Fibroblast of lung (primary cell): Measurements from ENCODE around the gene PDSS2. TPM values are rescaled to one million over a fixed set of nuclear protein-coding genes. Genes with fewer than 3 reads are reported as not detected.

Experiments used
- DNase-seq, 2 donors: peaks; one replicate each; pipeline versions ENCODE4 v3.0.0 to v3.0.0-alpha.2; 2010; ENCODE audit warnings: low read depth in 2 of 2
- H2AFZ ChIP-seq: 2 replicates; pipeline ENCODE4 v1.5.1; 2012; ENCODE audit warnings: low read length, control low read depth, inconsistent platforms
- H3K27ac ChIP-seq: 2 replicates; pipeline ENCODE4 v1.5.1; 2011; ENCODE audit warnings: low read length, control low read depth; ENCODE audit not compliant: insufficient read depth
- H3K27me3 ChIP-seq: 2 replicates; pipeline ENCODE4 v1.5.1; 2011; ENCODE audit warnings: mild to moderate bottlenecking, low read length; ENCODE audit not compliant: control insufficient read depth, insufficient read depth
- H3K36me3 ChIP-seq: 2 replicates; pipeline ENCODE4 v1.5.1; 2011; ENCODE audit warnings: low read length; ENCODE audit not compliant: control insufficient read depth, insufficient read depth
- H3K4me1 ChIP-seq: 2 replicates; pipeline ENCODE4 v1.5.1; 2011; ENCODE audit warnings: low read length; ENCODE audit not compliant: control insufficient read depth, insufficient read depth; ENCODE audit errors: extremely low read depth
- H3K4me2 ChIP-seq: 2 replicates; pipeline ENCODE4 v1.5.1; 2011; ENCODE audit warnings: low read length, control low read depth; ENCODE audit not compliant: insufficient read depth; ENCODE audit errors: extremely low read depth
- H3K4me3 ChIP-seq, 4 experiments: fragments of 200-600 bp in 1 of 4; sonication (generic) in 1 of 4; replicated peaks in 1 of 4; 2 replicates each; pipeline ENCODE4 v1.5.1; 2011 to 2016; ENCODE audit warnings: low read length in 4 of 4, low read depth in 3 of 4, mild to moderate bottlenecking in 3 of 4, control low read depth in 2 of 4, inconsistent platforms in 1 of 4, mixed read lengths in 1 of 4; ENCODE audit not compliant: insufficient read depth in 1 of 4; ENCODE audit errors: control extremely low read depth in 1 of 4
- H3K79me2 ChIP-seq: 2 replicates; pipeline ENCODE4 v1.5.1; 2012; ENCODE audit warnings: mild to moderate bottlenecking, low read length, inconsistent platforms; ENCODE audit not compliant: control insufficient read depth, insufficient read depth
- H3K9ac ChIP-seq: 2 replicates; pipeline ENCODE4 v1.5.1; 2011; ENCODE audit warnings: mild to moderate bottlenecking, low read length, control low read depth; ENCODE audit not compliant: insufficient read depth
- H3K9me3 ChIP-seq: 2 replicates; pipeline ENCODE4 v1.5.1; 2012; ENCODE audit warnings: low read depth, low read length; ENCODE audit not compliant: control insufficient read depth, insufficient read depth
- H4K20me1 ChIP-seq: 2 replicates; pipeline ENCODE4 v1.5.1; 2011; ENCODE audit warnings: low read length; ENCODE audit not compliant: control insufficient read depth, insufficient read depth; ENCODE audit errors: extremely low read depth
- CTCF ChIP-seq, 2 donors: IDR thresholded peaks in 1 of 2; conservative IDR thresholded peaks in 1 of 2; 1 replicate in 1 of 2; 2 replicates in 1 of 2; pipeline ENCODE4 v1.5.1; 2011 to 2012; ENCODE audit warnings: low read length in 2 of 2, control low read depth in 1 of 2, inconsistent platforms in 1 of 2, low read depth in 1 of 2, mild to moderate bottlenecking in 1 of 2
- EZH2 ChIP-seq: IDR thresholded peaks from 2 replicates; pipeline ENCODE4 v1.5.1; 2012; ENCODE audit warnings: low read length, control low read depth, mild to moderate bottlenecking; ENCODE audit errors: missing control alignments
- polyA plus RNA-seq, 2 donors: library from polyadenylated mRNA; depleted of rRNA in 1 of 2; stranded (reverse) in 1 of 2; unstranded in 1 of 2; fragments of >200 nt; gene quantifications; 2 replicates each; pipeline ENCODE4 v1.2.1, GENCODE V29; 2011 to 2012; ENCODE audit warnings: missing spikeins in 1 of 2
- total RNA-seq: library from RNA; depleted of rRNA; stranded (reverse); fragments of >200 nt; gene quantifications from 2 replicates; pipeline ENCODE4 v1.2.1, GENCODE V29; 2014

The PDSS2 gene
- total and polyA plus RNA-seq, 2 donors (not counting 1 experiment from before 2014, with no cell fraction given), result 12.1 to 13.8 TPM

- TF ChIP-seq CTCF (conservative IDR thresholded peaks at IDR 0.05 in 1 of 2, IDR thresholded peaks at IDR 0.05 in 1 of 2; ENCODE audit: low read depth in 1 of 2, low read length in 2 of 2), result no peak
- no peak for TF ChIP-seq EZH2
Measured at GRCh38 chr6:107207251-107207873, 252.0 kb downstream of the PDSS2 start.

GRCh38 chr6:107205058-107205998, 254.0 kb downstream of the PDSS2 start:
- H2AFZ ChIP-seq, result no peak overlapping the region
- no peaks in the 10 kb centered on the region for H3K79me2 ChIP-seq
- no peak overlapping the region for H3K4me3 ChIP-seq
- no peak for DNase-seq
- H3K36me3 ChIP-seq, result no peaks in the 10 kb centered on the region
- no peaks in the 10 kb centered on the region for H4K20me1 ChIP-seq
- no peaks in the 10 kb centered on the region for H3K4me1 ChIP-seq
- no peak overlapping the region for H3K9ac ChIP-seq
- TF ChIP-seq CTCF (conservative IDR thresholded peaks at IDR 0.05 in 1 of 2, IDR thresholded peaks at IDR 0.05 in 1 of 2; ENCODE audit: low read depth in 1 of 2, low read length in 2 of 2) (no peak), EZH2 (no peak)
- H3K27me3 ChIP-seq, result no peaks in the 10 kb centered on the region
- H3K4me2 ChIP-seq, result no peak overlapping the region
- no peaks in the 10 kb centered on the region for H3K9me3 ChIP-seq
- no peak overlapping the region for H3K27ac ChIP-seq

More at GRCh38 chr6:107207251-107207873, 252.0 kb downstream of the PDSS2 start:
- Histone ChIP-seq H3K27ac (no peak overlapping the region), H3K4me1 (no peaks in the 10 kb centered on the region), H3K79me2 (no peaks in the 10 kb centered on the region), H3K9me3 (no peaks in the 10 kb centered on the region), H3K9ac (no peak overlapping the region), H3K36me3 (no peaks in the 10 kb centered on the region), H3K27me3 (no peaks in the 10 kb centered on the region), H4K20me1 (no peaks in the 10 kb centered on the region), H3K4me3 (no peak overlapping the region), H2AFZ (no peak overlapping the region), H3K4me2 (no peak overlapping the region)
- no peak for DNase-seq

- no peaks in the 10 kb centered on the region for H3K9me3 ChIP-seq
- H3K27ac ChIP-seq, result no peak overlapping the region
- no peak overlapping the region for H3K4me3 ChIP-seq
- no peak overlapping the region for H3K4me2 ChIP-seq
- H3K9ac ChIP-seq, result no peak overlapping the region
- H2AFZ ChIP-seq, result no peak overlapping the region
- no peaks in the 10 kb centered on the region for H3K79me2 ChIP-seq
- H3K36me3 ChIP-seq, result no peaks in the 10 kb centered on the region
- TF ChIP-seq EZH2 (no peak), CTCF (conservative IDR thresholded peaks at IDR 0.05 in 1 of 2, IDR thresholded peaks at IDR 0.05 in 1 of 2; ENCODE audit: low read depth in 1 of 2, low read length in 2 of 2) (no peak)
- no peak for DNase-seq
- H3K27me3 ChIP-seq, result no peaks in the 10 kb centered on the region
- no peaks in the 10 kb centered on the region for H4K20me1 ChIP-seq
- no peaks in the 10 kb centered on the region for H3K4me1 ChIP-seq
Measured at GRCh38 chr6:107202876-107203468, 256.4 kb downstream of the PDSS2 start.
